Fibroblast of the conjunctiva (primary cell): ENCODE measurements around the gene ACAN.
"Not testable (repeated sequence)": the region's sequence is repeated elsewhere in the genome, so short reads cannot be mapped to it uniquely, and the experiment has no call there.

ENCODE experiments used
- DNase-seq: peaks from one replicate; pipeline ENCODE4 v3.0.0-alpha.2; 2010; ENCODE audit warnings: low read depth

ACAN gene

DNA sequence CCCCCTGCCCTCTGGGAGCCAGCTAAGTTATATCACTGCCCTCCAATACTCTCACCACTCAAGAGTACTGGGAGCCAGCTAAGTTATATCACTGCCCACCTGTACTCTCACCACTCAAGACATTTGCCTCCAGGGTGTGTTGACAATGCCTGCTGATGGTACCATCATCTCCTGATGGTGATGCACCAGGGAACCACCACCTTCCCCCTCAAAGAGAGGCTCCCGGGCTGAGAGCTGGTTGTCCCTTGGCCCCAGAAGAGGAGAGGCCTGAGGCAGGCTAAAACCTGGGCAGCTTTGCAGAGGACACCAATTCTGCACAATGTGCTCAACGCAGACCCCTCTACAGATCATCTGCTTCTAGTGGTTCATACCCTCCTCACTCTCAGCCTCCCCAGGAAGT lies 99.6 kb downstream of the ACAN start:
- no peak for DNase-seq

DNA sequence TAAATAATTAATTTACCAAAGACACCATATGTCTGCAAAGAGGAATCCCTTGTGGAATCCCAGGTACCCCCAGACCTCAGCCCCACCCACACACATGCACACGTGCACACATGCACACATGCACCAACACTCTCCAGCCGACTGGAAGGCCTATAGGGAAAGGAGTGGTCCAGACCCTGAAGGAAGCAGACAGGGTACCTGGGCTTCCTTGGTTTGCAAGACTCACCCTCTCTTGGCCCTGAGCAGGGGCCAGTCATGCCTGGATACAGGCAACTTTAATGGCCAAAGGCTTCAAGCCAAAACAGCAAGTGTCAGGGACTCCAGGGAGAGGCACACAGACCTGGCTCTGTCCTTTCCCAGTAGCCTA lies 101.0 kb downstream of the ACAN start:
- DNase-seq: no peak

DNA sequence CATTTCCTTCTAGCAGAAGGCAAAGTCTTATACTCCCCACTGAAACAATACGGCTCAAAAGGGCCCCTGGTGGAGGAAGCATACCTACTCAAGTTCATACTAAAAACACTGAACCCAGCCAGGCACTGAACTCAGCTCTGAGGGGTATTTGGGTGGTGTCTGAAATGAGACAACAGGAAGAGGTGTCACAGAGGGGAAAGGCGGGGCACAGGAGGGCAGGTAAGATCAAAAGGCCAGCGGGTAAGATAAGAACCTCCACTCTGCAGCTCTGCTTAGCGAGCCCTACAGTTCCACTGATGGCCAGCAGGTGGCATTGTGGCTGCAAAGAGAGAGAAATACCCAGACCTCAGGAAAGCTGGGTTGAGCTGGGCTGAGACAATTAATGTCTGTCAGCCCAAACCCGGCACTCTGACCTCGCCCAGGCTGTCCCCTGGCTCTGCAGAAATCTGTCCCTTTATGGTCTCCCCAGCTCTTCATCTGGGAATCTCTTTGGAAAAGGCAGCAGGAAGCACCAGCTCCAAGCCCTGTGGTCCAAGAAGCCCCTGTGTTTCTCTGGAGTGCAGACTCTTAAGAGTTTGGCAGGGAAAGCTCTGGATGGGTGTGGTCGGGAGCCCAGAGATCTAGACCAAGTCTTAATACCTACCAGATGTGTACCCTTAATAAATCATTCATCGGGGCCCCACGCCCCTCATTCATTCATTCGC lies 101.5 kb downstream of the ACAN start:
- peak; percentile 64 for DNase-seq

DNA sequence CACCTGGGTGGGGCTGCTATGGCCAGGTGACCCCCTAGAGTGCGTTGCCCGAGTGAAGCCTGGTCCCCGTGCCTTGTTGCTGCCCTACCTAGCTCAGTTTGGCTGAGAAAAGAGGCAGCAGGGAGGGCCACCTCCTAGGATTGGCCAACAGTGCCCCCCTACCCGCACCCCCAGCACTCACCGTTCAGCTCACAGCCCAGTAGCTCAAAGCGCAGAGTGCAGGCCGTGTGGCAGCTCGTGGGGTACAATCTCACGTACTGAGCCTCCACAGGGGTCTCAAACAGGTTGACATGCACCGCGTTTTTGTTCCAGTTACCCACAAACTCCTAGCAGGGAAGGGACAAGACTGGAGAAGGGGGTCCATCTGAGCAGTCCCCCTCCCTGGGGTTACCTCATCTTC lies 102.3 kb downstream of the ACAN start:
- DNase-seq: no peak

GRCh38 chr15:88906130-88906529 lies 102.9 kb downstream of the ACAN start:
- no peak for DNase-seq

DNA sequence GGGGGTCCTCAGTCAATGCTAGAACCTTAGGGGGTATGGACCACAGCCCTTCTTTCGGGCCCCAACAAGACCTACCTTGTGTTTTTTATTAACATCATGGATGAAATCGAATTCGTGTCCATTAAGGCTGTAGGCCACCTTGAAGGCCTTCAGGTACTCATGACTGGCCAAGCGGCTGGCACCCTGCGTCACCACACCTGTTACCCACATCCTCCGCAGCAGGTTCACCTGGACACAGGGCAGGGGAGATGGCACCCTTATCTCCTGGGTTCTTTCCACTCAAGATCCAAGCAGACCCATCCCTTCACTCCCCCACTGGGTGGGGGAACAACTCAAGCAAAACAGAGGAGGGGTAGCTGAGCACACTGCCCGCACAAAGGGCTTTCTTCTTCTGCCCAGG lies 103.3 kb downstream of the ACAN start:
- no peak for DNase-seq

GRCh38 chr15:88907111-88907510 lies 103.9 kb downstream of the ACAN start:
- DNase-seq: no peak

DNA sequence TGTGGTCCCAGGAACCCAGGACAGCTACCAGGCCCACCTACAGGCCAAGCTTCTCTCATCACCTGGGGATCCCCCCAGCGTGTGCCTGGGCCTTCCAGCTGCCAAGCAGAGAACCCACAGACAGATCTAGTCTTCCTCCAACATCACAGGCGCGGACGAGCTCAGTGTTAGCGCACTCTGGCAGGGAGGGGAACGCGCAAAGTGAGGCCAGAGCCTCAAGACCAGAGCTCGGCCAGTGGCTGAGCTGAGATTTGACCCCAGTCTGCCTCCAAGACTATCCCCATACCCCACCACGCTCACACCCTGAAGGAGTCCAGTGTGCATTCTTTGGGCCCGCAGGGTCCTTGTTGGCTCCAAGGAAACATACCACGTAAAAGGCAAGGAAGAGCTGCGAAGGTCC lies 104.9 kb downstream of the ACAN start:
- no peak for DNase-seq

DNA sequence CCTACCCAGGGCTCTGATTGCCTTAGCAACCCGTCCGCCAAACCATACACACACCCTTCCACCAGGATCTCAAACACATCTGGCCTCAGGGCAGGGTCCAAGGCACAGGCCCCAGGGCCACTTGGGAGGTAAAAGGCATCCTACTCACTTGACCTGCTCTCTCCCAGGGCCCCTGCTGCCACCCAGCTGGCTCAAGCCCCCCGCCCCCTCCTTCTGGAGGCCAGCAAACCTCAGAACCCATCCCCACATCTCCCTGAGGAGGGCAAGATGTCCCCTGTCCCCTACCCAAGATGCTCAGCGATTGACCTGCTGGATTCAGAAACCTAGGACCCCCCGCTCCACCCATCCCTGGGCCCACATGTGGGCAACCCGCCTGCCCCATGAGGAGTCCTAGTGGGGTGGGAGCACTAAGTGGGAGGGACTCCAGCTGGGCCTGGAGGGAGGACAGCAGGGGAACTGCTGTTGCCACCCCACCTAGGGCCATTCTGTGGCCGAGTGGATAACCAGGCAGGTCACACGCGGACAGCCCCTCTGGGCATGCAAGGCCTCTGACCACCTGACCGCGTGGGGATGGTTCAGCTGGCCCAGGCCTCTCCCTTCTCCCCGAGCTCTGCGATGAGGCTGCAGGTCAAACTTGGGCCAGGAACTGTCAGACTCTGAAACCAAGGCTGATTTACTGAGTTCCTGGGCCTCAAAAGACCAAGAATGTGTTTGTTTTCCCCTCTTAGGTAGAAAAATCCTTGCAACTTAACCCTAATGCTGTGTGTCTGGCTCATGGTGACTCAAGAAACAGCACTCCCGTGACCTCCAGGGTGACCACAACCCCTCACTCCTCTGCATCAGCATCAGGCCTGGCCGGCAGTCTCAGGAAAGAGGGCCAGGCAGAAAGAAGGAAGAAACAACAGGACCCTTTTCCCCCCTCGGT lies 105.7 kb downstream of the ACAN start:
- DNase-seq: no peak

DNA sequence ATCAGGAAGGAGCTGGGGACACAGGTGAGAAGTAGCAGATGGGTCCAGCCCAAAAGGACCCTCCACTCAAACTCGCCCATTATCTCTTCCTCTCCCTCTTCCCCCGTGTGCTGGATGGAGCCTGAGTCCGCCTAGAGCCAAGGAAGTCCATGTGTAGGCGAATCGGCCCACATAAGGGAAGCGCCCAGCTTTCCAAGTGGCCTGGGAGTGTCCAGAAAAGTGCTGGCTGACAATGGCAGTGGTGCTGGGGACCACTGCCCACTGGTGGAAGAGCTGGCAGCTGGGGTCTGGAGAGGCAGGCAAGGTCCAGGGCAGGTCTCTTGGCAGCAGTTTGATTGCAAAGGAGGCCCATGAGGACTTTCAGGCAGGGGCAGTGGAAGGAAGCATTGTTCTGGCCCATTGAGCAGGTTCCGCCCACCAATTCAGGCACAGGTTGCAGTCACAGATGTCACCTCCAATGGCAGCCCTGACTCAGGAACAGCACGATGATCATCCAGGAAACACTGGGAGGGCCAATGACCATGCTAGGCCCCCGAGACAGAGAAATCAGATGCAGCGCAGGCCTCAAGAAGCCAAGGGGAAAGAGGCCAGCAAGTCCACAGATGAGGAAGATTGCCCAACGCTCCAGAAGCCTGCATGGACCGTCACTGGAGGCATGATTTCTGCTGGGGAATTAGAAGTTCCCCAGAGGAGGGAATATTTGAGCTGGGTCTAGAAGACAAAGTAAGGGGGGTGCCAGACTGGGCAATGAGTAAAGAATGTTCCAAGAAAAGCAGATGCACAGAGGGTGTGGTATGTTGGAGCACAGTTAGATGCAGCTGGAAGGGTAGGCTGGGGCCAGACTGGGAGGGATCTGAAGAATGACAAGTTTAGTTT lies 107.0 kb downstream of the ACAN start:
- DNase-seq: peak; percentile 45

DNA sequence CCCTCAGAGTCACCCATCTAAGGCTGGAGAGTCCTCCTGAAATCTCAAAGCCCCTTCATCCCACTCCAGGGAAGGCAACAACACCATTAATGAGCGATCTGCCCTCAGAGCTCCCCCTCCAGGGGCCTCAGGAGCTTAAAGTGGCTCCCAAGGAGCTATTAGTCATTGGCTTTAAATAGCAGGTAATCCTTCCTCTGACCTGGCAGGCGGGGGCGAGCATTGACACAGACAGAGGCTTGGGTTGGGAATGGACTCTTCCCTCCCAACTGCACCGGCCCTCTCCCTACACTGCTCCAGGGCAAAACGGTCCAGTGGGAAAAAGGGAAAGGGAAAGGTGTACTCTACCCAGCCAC lies 108.5 kb downstream of the ACAN start:
- DNase-seq: no peak

GRCh38 chr15:88912500-88912921 lies 109.3 kb downstream of the ACAN start:
- DNase-seq: no peak

DNA sequence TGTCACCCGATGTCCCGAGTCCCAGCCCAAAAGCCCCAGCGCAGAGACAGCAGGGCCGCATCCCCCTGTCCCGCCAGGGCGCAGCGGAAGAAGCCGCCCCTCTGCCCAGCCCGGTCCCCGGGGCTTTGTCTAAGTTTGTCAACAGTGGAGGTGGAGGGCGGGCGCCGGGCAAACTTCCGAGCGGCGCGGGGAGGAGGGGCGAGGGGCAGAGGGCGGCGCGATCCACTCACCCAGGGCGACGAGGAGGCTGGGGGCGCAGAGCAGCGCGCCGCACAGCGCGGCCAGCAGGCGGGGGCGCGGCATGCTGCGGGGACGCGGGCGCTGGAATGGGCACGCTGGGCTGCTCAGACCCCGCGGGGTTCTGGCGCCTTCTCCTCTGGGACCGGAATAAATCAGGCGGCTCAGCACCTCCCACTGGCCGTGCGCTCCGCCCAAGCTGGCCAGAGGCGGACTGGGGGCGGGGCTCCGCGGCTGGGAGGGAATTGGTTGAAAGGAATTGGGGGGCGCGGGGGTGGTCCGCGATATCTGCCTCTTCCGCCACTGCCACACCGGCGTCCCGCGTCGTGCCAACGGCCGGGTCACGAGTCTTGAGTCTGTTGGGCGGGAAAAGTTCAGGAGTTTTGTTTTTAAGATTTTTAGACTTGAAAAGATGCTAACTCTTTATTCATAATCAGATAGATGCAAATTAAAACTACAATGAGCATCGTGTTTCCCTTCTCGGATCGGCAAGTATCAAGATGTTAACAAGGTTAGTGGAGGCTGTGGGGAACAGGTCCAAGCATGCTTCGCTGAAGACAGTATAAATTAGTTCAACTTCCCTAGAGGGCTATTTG lies 110.0 kb downstream of the ACAN start, which contains the start of gene MFGE8:
Gene MFGE8 (minus strand): TSS at position 363 of the 833 bp plus-strand sequence. CDS start 60 bp downstream, at position 303.
- no peak for DNase-seq

DNA sequence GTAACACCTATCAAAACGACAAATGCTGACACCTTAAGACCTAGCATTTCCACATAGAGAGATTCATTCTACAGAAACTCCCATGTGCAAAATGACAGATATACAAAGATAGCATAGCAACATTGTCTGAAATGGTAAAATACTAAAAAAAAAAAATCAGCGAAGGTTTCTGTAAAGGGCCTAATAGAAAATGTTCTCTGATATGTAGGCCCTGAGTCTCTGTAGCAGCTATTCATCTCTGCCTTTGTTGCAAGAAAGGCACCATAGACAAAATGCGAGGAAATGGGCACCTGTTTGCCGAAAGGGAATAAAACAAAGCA lies 110.6 kb downstream of the ACAN start:
- DNase-seq: no peak

- no peak for DNase-seq
These were observed 112.1 kb downstream of the ACAN start for GRCh38 chr15:88915354-88915753.

DNA sequence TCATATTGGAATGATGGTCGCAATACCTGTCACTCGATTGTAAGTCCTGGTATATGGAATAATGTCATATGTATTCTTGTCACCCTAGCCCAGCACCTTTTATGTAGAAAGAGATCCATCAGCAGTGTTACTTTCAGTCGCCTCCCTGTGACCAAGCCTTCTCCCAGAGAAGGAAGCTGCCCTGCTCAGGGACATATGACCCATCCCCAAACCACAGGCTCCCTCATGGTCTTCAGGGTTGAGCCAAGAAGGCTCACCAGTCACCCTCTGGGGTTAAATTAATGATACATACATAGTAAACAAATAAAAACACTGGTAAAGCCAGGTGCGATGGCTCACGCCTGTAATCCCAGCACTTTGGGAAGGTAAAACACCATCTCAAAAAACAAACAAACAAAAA lies 114.5 kb downstream of the ACAN start:
- no peak for DNase-seq

DNA sequence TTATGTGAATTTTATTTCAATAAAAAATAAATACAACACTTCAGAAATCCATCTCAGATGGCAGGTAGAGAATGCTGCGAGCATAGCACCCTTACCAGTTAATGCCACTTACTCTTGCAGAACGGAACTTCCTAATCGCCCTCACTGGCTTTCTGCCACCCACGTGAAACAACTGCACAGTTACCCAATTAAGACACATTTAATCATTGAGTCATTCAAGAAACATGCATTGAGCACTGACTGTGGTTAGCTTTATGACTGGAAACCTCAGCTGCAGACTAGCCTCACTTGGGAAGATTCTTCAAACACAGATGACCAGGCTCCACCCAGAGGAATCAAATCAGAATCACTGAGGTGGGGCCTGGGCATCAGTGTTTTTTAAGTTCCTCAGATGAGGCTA lies 115.5 kb downstream of the ACAN start:
- peak; percentile 89 for DNase-seq

DNA sequence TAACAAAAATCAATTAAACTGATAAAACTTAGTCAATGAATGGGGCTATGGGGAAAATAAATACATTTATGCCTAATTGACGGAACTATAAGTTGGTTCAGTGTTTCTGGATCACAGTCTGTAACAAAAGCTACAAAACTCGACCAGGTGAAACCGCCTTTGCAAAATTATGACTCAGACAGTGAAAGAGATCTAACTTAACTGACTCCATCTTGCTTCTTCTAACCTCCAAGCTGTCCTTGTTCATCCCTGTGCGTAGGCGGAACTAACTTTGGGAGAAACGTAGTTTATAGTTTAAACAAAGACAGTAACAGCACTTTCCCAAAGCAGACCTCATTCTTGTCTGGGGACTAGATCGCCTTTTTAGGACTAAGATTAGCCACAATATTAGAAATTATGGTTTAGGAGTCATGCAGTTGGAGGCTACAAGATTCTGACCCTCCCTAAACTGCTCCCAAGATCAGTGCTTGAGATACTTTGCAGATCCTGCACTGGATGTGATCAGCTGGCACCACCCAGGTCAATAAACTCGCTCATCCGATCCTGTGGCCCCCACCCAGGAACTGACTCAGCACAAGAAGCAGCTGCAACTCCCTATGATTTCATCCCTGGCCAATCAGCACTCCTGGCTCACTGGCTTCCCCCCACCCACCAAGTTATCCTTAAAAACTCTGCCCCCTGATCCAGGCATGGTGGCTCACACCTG lies 117.1 kb downstream of the ACAN start:
- peak; percentile 67 for DNase-seq

GRCh38 chr15:88920892-88921435 lies 117.7 kb downstream of the ACAN start:
- DNase-seq: not testable (repeated sequence)
